Uterus (tissue), 2 donors: Measurements from ENCODE around the gene SOX5.

Source experiments
- POLR2A ChIP-seq, 2 donors: fragments of 450-650 bp; IDR thresholded peaks; one replicate each; pipeline ENCODE4 v1.6.1; 2016; ENCODE audit warnings: antibody characterized with exemption in 2 of 2, mild to moderate bottlenecking in 1 of 2, moderate library complexity in 1 of 2
- TF ChIP-seq, protein P1 (sequence below), 4 experiments: fragments of 200-600 bp in 2 of 4; fragments of 450-650 bp in 2 of 4; sonication (generic) in 2 of 4; IDR thresholded peaks; one replicate each; pipeline ENCODE4 v1.5.1; 2016 to 2019; ENCODE audit warnings: antibody characterized with exemption in 4 of 4, mild to moderate bottlenecking in 2 of 4, moderate library complexity in 1 of 4

DNA sequence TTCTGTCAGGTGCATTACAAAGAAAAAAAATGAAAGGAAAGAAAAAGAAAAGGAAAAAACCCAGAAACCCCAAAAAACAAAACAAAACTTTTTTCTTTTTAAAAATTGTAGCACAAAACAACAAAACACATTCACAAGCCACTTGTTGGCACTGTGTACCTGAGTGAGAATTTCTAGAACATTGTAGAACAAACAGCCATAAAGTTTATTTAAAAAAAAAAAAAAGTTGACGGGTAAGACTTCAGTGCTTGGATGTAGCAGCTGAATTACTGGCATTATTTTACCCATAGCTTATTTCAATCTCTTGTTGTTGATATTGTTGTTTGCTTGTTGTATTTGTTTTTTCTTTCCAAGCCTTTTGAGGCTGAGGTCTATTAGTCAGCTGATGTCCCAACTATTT is 415.8 kb downstream of the SOX5 start:
- TF ChIP-seq, protein P1, sequence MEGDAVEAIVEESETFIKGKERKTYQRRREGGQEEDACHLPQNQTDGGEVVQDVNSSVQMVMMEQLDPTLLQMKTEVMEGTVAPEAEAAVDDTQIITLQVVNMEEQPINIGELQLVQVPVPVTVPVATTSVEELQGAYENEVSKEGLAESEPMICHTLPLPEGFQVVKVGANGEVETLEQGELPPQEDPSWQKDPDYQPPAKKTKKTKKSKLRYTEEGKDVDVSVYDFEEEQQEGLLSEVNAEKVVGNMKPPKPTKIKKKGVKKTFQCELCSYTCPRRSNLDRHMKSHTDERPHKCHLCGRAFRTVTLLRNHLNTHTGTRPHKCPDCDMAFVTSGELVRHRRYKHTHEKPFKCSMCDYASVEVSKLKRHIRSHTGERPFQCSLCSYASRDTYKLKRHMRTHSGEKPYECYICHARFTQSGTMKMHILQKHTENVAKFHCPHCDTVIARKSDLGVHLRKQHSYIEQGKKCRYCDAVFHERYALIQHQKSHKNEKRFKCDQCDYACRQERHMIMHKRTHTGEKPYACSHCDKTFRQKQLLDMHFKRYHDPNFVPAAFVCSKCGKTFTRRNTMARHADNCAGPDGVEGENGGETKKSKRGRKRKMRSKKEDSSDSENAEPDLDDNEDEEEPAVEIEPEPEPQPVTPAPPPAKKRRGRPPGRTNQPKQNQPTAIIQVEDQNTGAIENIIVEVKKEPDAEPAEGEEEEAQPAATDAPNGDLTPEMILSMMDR (IDR thresholded peaks at IDR 0.05), result no peak
- TF ChIP-seq POLR2A (IDR thresholded peaks at IDR 0.05), result no peak
